Spleen (tissue), 13 donors: ENCODE results near the gene SAC3D1. TPM values are rescaled to one million over a fixed set of nuclear protein-coding genes. Genes with fewer than 3 reads are reported as not detected.

Experiments used
- DNase-seq: peaks from one replicate; pipeline ENCODE4 v3.0.0-alpha.2; 2020
- H3K27ac ChIP-seq, 8 donors: fragments of 200-600 bp; sonication (generic) in 7 of 8; 1 replicate in 4 of 8; 2 replicates in 4 of 8; pipeline versions ENCODE4 v1.5.0 to v1.8.0; 2016 to 2021; ENCODE audit warnings: inconsistent platforms in 4 of 8, mild to moderate bottlenecking in 4 of 8, moderate library complexity in 1 of 8
- H3K27me3 ChIP-seq, 7 donors: fragments of 200-600 bp; sonication (generic) in 6 of 7; replicated peaks in 1 of 7; 1 replicate in 4 of 7; 2 replicates in 3 of 7; pipeline versions ENCODE4 v1.5.0 to v1.8.0; 2016 to 2021; ENCODE audit warnings: inconsistent platforms in 3 of 7, mild to moderate bottlenecking in 1 of 7
- H3K36me3 ChIP-seq, 6 donors: fragments of 200-600 bp; sonication (generic) in 5 of 6; 1 replicate in 4 of 6; 2 replicates in 2 of 6; pipeline versions ENCODE4 v1.5.0 to v1.8.0; 2016 to 2021; ENCODE audit warnings: inconsistent platforms in 2 of 6
- H3K4me1 ChIP-seq, 6 donors: fragments of 200-600 bp; sonication (generic) in 5 of 6; 1 replicate in 3 of 6; 2 replicates in 3 of 6; pipeline versions ENCODE4 v1.5.0 to v1.8.0; 2016 to 2021; ENCODE audit warnings: inconsistent platforms in 3 of 6
- H3K4me3 ChIP-seq, 8 donors: fragments of 200-600 bp; sonication (generic) in 7 of 8; 1 replicate in 4 of 8; 2 replicates in 4 of 8; pipeline versions ENCODE4 v1.5.0 to v1.8.0; 2016 to 2021; ENCODE audit warnings: inconsistent platforms in 4 of 8, mild to moderate bottlenecking in 4 of 8, moderate library complexity in 2 of 8
- H3K9me3 ChIP-seq, 8 donors: fragments of 200-600 bp; sonication (generic) in 7 of 8; 1 replicate in 4 of 8; 2 replicates in 4 of 8; pipeline versions ENCODE4 v1.5.0 to v1.8.0; 2016 to 2021; ENCODE audit warnings: inconsistent platforms in 4 of 8
- CTCF ChIP-seq, 11 experiments: fragments of 200-600 bp in 7 of 11; fragments of 450-650 bp in 4 of 11; sonication (generic) in 4 of 11; IDR thresholded peaks in 8 of 11; conservative IDR thresholded peaks in 3 of 11; 1 replicate in 7 of 11; 2 replicates in 4 of 11; pipeline versions ENCODE4 v1.4.0 to v1.8.0; 2016 to 2021; ENCODE audit warnings: antibody characterized with exemption in 11 of 11, inconsistent platforms in 4 of 11, mild to moderate bottlenecking in 1 of 11
- POLR2A ChIP-seq, 3 donors: fragments of 450-650 bp; IDR thresholded peaks; one replicate each; pipeline ENCODE4 v1.5.1; 2017; ENCODE audit warnings: antibody characterized with exemption in 3 of 3, mild to moderate bottlenecking in 1 of 3
- POLR2AphosphoS5 ChIP-seq, 3 donors: sonication (generic); formaldehyde crosslinking; IDR thresholded peaks; one replicate each; pipeline ENCODE4 v1.5.1; 2017; ENCODE audit warnings: antibody characterized with exemption in 3 of 3
- WGBS, 5 donors: extraction: QIAGEN DNeasy Blood & Tissue Kit in 3 of 5; methylation state at CpG; one replicate each; pipeline versions ENCODE4 v1.1.5 to v1.1.7; 2013 to 2018; 5-methylcytosine and 5-hydroxymethylcytosine counted together
- intact Hi-C: fragments of 100-400 bp; cut with DNase I; formaldehyde crosslinking; loops from one replicate; pipeline ENCODE4 v1.15.0; 2023; ENCODE audit warnings: low total_unique reads
- long read RNA-seq, 2 donors: transcript quantifications; one replicate each; lab custom pipeline, GENCODE V29; 2026
- polyA plus RNA-seq, 3 donors: library from polyadenylated mRNA; stranded (reverse); fragments of 200-250 nt; gene quantifications; one replicate each; pipeline ENCODE4 v1.2.1, GENCODE V29; 2013
- total RNA-seq, 7 donors: library from RNA; depleted of rRNA in 3 of 7; stranded (reverse); fragments of >200 nt in 3 of 7; fragmentation: NEBNext Ultra II Directional in 4 of 7; extraction: Animal tissue kit (Norgen Biotek cat#: 25700) in 4 of 7; gene quantifications; one replicate each; pipeline versions ENCODE4 v1.1.0 to v1.2.1, GENCODE V29; 2016 to 2021
- donor health status: healthy with polysubstance abuse.
- donor health status: DM: no; HTN: no; CAD: no; lungs with moderate emphysema.
- donor health status: DM: no; HTN: no; CAD: no.
- donor health status: Bipolar disorder and iron deficiency.
- donor health status: healthy.
- donor health status: DM: no; HTN: no; CAD: no.
- donor health status: DM: yes; HTN: yes; CAD: no.

The SAC3D1 gene
- 1 to 10 TPM; 5.7 to 9.9 (median 6.6) TPM for total RNA-seq
- polyA plus RNA-seq: 10 to 100 TPM in 1 of 3 donors, 1 to 10 TPM in 2; 5.2 to 11.9 (median 8.9) TPM
- long read RNA-seq, donor 1, transcript SAC3D1-201 (2 exons, 1,566 nt): major isoform, 9 of 11 reads
- long read RNA-seq, donor 1, partial matches to known transcripts: 0 of 11 reads
- long read RNA-seq, donor 1, other reads (novel, unspliced or antisense): 0 of 11 reads
- long read RNA-seq, donor 2, transcript SAC3D1-201 (2 exons, 1,566 nt): major isoform, 10 of 11 reads
- long read RNA-seq, donor 2, partial matches to known transcripts: 0 of 11 reads
- long read RNA-seq, donor 2, other reads (novel, unspliced or antisense): 0 of 11 reads

- H3K9me3 ChIP-seq: no peaks in the 10 kb centered on the region
- intact Hi-C loops: no loop called here
- H3K27ac ChIP-seq: peak within 1 kb of the TSS; percentile 91 to 97 (median 94)
- peaks cover 0 to 59% (median 30%) of the 10 kb centered on the region in 6 donors for H3K36me3 ChIP-seq
- WGBS, 5 donors: 0 to 1% (median 0%) methylated on average over 2 to 91 of the region's 91 CpGs
- H3K4me1 ChIP-seq: peaks cover 7 to 62% (median 40%) of the 10 kb centered on the region in 6 donors
- no peaks in the 10 kb centered on the region for H3K27me3 ChIP-seq
- H3K4me3 ChIP-seq: peak within 1 kb of the TSS; percentile 77 to 98 (median 93)
- DNase-seq: peak; percentile 97
- TF ChIP-seq CTCF (IDR thresholded peaks at IDR 0.05 in 8 of 11, conservative IDR thresholded peaks at IDR 0.05 in 3 of 11): peak in 1 of 11 experiments; percentile 31
- no peak for TF ChIP-seq POLR2A (IDR thresholded peaks at IDR 0.05)
- TF ChIP-seq POLR2AphosphoS5 (IDR thresholded peaks at IDR 0.05): peak; percentile 84 to 89 (median 86)
These were observed at the start of gene SAC3D1 for GRCh38 chr11:65040847-65041622. Gene SAC3D1 (plus strand): TSS chr11:65041210. CDS start chr11:65041293, 83 bp downstream.

DNA sequence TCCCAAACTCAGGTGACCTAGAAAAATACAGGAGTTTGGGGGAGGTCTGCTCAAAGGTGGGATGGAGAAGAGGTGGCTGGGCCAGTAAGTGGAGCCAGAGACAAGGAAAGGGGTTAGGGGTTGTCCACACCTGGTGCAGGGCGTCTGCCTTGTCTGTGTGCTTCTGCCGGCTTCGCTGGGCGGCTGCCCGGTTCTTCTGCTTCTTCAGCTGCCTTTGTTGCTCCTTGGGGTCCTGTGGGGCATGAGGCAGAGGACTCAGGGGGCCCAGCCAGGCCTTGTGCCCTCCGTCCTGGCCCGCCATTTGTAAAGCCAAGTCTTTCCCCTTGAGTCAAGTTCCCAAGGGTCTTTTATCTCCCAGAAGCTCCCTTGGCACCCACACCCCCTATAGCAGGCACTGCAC, 46.7 kb upstream of the SAC3D1 start:
- TF ChIP-seq CTCF (IDR thresholded peaks at IDR 0.05 in 8 of 11, conservative IDR thresholded peaks at IDR 0.05 in 3 of 11) (no peak), POLR2A (IDR thresholded peaks at IDR 0.05) (no peak), POLR2AphosphoS5 (IDR thresholded peaks at IDR 0.05) (no peak)
- no peaks in the 10 kb centered on the region for H3K27me3 ChIP-seq
- no peaks in the 10 kb centered on the region for H3K9me3 ChIP-seq
- no peak for DNase-seq
- H3K4me3 ChIP-seq: peak overlapping the region in 1 of 8 donors; percentile 57
- peak overlapping the region in 5 of 8 donors; percentile 6 to 88 (median 38) for H3K27ac ChIP-seq
- H3K36me3 ChIP-seq: peaks cover 0 to 46% (median 4%) of the 10 kb centered on the region in 6 donors
- H3K4me1 ChIP-seq: peaks cover 35 to 97% (median 70%) of the 10 kb centered on the region in 6 donors
- intact Hi-C loops: loop anchor here (10.0 kb wide), 1 partner anchor 60 kb away; the partner anchor contains the start of gene GPHA2
- 90 to 95% (median 95%) methylated on average over 7 of the region's 7 CpGs for WGBS, 5 donors

DNA sequence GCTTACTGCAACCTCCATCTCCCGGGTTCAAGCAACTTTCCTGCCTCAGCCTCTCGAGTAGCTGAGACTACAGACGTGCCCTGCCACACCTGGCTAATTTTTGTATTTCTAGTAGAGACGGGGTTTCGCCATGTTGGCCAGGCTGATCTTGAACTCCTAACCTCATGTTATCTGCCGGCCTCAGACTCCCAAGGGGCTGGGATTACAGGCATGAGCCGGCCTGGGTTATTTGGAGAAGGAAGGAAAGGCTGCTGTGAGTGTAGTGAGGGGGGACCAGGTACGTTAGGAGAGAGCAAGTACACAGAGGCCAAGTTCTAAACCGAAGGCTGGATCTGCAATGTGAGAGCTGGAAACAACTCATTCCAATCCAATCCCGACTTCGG, 44.7 kb upstream of the SAC3D1 start:
- intact Hi-C loops: loop anchor here (10.0 kb wide), 1 partner anchor 62 kb away; the partner anchor contains the start of gene GPHA2
- no peaks in the 10 kb centered on the region for H3K27me3 ChIP-seq
- peak overlapping the region; percentile 65 to 87 (median 80) for H3K27ac ChIP-seq
- TF ChIP-seq POLR2AphosphoS5 (IDR thresholded peaks at IDR 0.05) (no peak), CTCF (IDR thresholded peaks at IDR 0.05 in 8 of 11, conservative IDR thresholded peaks at IDR 0.05 in 3 of 11) (no peak), POLR2A (IDR thresholded peaks at IDR 0.05) (no peak)
- peaks cover 16 to 82% (median 50%) of the 10 kb centered on the region in 6 donors for H3K4me1 ChIP-seq
- peak overlapping the region; percentile 43 to 77 (median 57) for H3K4me3 ChIP-seq
- WGBS, 5 donors: 23 to 37% (median 30%) methylated on average over 11 of the region's 11 CpGs
- H3K36me3 ChIP-seq: peaks cover 0 to 36% (median 4%) of the 10 kb centered on the region in 6 donors
- DNase-seq: no peak
- no peaks in the 10 kb centered on the region for H3K9me3 ChIP-seq
